Ramos (cell line): Measurements from ENCODE around the gene PDE10A.

ENCODE experiments used
- in situ Hi-C: fragments of 300-500 bp; cut with MboI; formaldehyde crosslinking; loops from one replicate; pipeline ENCODE4 v1.14.3; 2022; ENCODE audit warnings: low sequenced_read_pairs; ENCODE audit not compliant: unreplicated experiment

Gene PDE10A

GRCh38 chr6:165662749-165663376, at the start of gene PDE10A:
PDE10A (minus strand) TSS chr6:165663241; CDS start chr6:165662811, 430 bp downstream.
- in situ Hi-C loops, result no loop called here

- in situ Hi-C loops, result no loop called here
These were observed 46.0 kb upstream of the PDE10A start for GRCh38 chr6:165708985-165709576.

- in situ Hi-C loops, result no loop called here
These were observed 44.2 kb upstream of the PDE10A start for GRCh38 chr6:165707067-165707853.

GRCh38 chr6:165705941-165706340, 42.9 kb upstream of the PDE10A start:
- in situ Hi-C loops, result no loop called here

- in situ Hi-C loops, result no loop called here
These were observed 41.2 kb upstream of the PDE10A start for GRCh38 chr6:165704045-165704748.

GRCh38 chr6:165702669-165703068, 39.6 kb upstream of the PDE10A start:
- in situ Hi-C loops, result no loop called here

GRCh38 chr6:165701564-165702354, 38.7 kb upstream of the PDE10A start:
- in situ Hi-C loops, result no loop called here

- in situ Hi-C loops, result no loop called here
These were observed 38.0 kb upstream of the PDE10A start for GRCh38 chr6:165701005-165701404.

GRCh38 chr6:165698868-165699267, 35.8 kb upstream of the PDE10A start:
- in situ Hi-C loops, result no loop called here

- in situ Hi-C loops, result no loop called here
These were observed 34.1 kb upstream of the PDE10A start for GRCh38 chr6:165697171-165697570.

GRCh38 chr6:165695722-165696515, 32.9 kb upstream of the PDE10A start:
- in situ Hi-C loops, result no loop called here

- in situ Hi-C loops, result no loop called here
These were observed 31.3 kb upstream of the PDE10A start for GRCh38 chr6:165694296-165694695.

- in situ Hi-C loops, result no loop called here
These were observed 29.1 kb upstream of the PDE10A start for GRCh38 chr6:165692106-165692653.

GRCh38 chr6:165689699-165690098, 26.7 kb upstream of the PDE10A start:
- in situ Hi-C loops, result no loop called here

- in situ Hi-C loops, result no loop called here
These were observed 23.7 kb upstream of the PDE10A start for GRCh38 chr6:165686596-165687365.

- in situ Hi-C loops, result no loop called here
These were observed 22.3 kb upstream of the PDE10A start for GRCh38 chr6:165685302-165685701.

GRCh38 chr6:165684333-165684732, 21.3 kb upstream of the PDE10A start:
- in situ Hi-C loops, result no loop called here

- in situ Hi-C loops, result no loop called here
These were observed 17.9 kb upstream of the PDE10A start for GRCh38 chr6:165680975-165681374.
